NCI-H774 (cell line): Measurements from ENCODE around the gene ADPRHL1.

ENCODE experiments used
- DNase-seq: peaks from one replicate; lab custom pipeline; 2025; lab: John Stamatoyannopoulos, UW

Gene ADPRHL1

DNA sequence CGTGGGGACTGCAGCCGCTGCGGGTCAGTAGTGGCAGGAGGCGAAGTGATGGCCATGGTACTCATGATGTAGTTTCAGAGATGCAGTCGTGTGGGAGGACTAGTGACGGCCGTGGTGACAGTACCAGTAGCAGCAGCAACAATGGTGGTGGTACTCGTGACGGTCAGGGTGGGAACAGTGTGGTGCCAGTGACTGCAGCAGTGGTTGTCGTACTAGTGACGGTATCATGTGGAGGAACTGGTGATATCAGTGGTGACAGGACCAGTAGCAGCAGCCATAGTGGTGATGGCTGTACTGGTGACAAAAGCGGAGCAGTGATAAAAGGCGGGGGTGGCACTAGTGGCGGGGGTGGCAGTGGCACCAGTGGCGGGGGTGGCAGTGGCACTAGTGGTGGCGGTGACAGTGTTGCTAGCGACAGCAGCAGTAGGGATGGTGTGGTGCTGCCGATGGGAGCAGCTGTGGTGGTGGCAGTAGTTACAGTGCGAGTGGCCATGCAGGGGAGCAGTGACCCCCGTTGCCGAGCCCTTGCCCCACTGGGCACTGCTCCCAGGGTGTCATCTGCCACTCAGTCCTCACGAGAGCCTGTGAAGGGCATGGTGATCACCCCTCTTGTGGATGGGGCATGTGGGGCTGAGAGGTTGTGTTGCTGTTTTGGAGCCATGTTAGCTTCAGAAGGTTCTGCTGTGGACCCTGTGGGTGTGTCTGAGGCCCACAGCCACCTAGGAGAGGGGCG lies 22.7 kb downstream of the ADPRHL1 start:
- no peak for DNase-seq

DNA sequence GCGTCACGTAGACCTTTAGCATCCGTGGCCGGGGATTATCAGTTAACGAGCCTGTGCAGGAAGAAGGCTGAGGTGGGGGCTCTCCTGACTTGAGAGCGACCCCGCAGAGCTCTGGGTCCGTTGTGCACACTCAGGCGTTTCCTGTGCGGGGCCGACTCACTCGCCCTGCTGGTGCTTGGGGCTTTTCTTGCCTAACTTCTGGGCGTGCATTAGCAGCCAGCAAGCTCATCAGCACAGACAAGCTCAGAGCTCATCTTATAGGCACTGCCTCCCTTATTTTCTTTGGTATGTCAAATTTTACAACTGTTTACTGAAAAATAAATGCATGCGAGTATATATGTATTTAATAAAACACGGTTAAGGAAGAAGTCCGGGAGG lies 23.7 kb downstream of the ADPRHL1 start:
- no peak for DNase-seq

DNA sequence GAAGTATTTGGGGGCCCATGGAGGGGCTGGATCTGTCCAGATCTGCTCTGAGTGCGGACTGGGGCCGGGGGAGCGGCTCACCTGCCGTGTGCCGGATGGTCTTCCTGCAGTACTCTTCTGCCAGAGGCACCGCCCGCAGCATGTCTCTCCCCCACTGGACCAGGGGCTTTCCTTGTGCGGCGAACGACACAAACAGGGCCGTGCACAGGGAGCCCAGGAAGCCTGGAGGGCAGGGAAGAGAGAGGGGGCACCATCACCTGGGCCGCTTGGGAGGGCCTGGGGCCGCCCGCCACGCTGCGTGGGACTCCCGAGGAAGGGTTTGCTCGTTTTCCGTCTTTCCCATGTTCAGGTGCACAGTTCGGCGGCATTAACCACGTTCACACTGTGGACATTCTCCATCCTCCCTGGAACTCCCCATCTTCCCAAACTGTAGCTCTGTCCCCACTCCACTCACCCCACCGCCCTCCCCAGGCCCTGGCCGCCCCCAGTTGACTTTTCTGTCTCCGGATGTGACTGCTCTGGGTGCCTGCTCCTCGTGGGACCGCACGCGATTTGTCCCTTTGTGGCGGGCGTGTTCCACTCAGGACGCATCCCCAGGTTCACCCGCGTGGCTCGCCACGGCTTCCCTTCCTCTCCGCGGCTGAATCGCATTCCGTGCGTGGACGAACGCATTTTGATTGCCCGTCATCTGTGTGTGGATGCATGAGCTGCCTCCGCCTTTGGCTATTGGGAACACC lies 24.2 kb downstream of the ADPRHL1 start:
- no peak for DNase-seq

DNA sequence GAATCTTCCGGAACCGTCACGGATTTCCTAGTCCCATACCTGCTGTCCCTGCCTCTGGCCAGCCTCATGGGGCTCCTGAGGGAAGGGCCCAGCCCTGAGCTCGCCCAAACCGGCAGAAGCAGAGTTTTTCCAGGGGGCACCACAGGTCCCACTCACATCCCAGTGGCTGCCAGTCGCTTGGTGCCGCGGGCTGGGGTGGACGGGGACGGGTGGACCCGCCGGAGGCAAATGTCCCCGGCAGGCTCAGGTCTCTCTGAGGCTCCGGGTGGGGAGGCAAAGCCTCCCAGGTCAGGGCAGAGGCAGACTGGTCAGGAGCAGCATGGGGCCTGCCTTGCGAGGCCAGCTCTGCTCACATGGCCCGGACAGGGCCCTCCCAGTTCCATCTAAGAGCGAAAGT lies 24.8 kb downstream of the ADPRHL1 start:
- no peak for DNase-seq

DNA sequence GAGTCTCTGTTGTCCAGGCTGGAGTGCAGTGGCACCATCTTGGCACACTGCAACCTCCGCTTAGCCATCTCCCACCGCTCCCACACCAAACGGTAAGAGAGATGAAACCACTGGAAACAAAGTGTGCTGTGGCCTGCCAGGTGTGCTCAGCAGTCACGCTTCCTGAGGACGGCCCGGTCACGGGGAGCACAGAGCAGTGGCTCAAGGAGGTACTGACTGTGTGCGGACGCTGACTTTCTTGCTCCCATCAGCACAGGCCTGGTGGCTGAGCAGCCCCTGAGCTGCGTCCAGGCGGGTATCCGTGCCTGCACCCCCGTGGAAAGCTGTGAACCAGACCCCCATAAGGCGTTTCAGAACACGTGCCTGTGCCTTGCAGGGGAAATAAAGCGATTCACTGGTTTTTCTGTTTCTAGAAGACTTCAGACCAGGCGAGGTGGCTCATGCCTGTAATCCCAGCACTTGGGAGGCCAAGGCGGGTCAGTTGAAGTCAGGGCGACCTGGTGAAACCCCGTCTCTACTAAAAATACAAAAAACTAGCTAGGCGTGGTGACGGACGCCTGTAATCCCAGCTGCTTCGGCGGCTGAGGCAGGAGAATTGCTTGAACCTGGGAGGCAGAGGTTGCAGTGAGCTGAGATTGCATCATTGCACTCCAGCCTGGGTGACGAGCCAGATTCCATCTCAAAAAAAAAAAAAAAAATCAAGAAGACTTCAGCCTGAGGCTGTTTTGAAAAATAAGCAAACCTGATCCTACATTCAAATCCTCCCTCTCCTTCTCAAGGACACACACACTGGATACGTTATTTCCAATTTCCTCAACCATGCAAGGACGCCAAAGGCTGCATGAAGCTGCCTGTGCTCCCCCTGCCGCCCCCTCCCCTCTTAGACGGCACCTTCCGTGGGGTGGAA lies 25.5 kb downstream of the ADPRHL1 start:
- no peak for DNase-seq

DNA sequence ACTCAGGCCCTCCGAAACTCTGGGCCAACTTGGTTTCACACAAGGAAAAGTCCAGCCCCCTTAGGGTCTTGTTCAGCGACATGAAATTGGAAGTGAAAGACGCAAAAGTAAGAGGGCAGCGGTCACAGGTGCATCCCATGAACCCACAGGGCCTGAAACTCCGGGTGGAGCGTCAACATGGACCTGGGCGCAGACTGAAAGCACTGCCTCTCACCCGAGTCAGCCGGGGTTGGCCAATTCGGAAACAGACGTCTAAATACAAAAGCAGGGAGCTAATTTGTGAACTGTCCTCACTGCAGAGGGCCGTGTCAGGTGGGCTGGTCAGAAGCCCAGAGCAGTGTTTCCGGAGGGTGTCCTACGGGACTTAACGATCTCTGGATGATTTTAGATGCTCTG lies 26.7 kb downstream of the ADPRHL1 start:
- no peak for DNase-seq

DNA sequence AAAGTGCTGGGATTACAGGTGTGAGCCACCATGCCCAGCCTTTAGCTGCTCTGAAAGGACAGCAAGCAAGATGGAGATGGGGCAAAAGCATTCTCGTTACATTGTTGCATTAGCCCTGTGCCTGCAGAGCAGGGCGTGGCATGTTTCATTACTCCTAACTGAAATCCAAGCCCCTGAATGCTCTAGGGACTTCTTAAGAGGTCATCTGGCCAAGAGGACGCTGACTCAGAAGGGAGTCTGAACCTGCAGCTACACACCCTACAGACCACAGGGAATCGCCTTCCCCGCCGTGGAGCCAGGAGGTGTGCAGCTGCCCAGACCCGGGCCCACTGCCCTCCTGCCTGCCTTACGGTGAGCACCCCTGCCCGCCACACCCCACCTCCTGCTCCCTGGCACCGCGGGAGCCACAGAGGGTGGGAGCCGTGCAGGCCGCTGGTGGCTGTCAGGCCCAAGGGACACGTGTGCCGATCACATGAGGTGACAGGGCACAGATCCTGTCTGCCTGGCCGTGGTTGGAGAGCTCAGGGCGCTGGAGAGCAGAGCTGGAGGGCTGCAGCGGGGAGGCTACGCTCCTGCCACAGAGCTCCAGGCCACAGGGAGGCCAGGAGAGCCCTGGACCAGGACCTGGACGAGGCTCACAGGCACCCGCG lies 27.2 kb downstream of the ADPRHL1 start:
- no peak for DNase-seq

DNA sequence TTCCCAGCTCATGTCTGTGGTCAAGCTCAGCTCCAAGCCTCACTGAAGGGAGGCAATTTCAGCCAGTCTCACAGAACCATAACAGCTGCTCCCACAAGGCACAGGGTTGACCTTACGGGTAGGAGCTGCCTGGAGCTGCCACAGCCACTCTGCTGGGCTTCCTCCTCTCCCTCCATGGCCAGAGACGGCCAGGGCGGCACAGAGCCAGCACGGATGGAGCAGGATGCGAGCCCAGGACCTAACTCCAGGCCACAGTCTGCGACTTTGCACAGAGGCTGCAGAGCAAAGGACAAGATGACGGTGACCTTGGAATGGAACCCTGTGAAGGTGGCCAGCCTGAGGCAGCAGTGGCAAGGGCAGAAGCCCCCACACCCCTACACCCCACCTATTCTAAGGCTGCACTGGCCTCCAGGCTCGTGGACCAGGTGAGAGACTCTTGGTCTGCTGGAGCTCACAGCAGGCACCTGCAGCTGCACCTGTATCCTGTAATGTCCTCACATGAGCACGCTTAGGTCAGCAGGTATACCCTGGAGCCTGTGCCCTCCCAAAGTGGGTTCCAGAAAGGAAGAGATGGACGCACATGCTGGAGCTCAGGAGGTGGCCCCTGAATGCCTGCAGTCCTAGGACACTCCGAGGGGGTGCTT lies 29.6 kb downstream of the ADPRHL1 start:
- DNase-seq, result no peak

DNA sequence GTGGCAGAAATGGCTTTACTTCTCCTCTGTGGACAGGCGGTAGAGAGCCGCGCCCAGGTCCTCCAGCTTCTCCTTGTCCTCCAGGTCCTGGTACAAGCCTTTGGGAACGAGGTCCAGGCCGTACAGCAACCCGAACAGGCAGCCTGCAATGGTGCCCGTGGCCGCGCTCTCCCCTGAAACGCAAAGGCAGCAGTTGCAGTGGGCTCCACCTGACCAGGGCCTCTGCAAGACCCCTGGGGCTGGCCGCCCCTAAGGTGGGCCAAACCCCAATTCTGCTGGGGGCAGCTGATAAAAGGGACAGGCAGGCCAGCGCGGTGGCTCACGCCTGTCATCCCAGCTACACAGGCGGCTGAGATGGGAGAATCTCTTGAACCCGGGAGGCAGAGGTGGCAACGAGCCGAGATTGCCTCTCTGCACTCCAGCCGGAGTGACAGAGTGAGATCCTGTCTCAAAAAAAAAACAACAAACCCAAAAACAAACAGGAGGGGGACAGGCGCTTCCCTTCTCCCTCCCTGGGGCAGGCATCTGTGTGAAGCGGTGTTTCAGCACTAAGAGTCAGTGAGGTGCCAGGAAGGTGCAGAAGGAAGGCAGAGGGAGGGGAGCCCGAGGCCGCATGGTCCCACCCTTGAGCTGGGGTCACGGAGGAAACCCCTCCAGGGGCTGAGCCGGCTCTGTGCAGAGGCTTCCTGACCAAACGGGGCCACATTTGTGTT lies 30.3 kb downstream of the ADPRHL1 start:
- no peak for DNase-seq

DNA sequence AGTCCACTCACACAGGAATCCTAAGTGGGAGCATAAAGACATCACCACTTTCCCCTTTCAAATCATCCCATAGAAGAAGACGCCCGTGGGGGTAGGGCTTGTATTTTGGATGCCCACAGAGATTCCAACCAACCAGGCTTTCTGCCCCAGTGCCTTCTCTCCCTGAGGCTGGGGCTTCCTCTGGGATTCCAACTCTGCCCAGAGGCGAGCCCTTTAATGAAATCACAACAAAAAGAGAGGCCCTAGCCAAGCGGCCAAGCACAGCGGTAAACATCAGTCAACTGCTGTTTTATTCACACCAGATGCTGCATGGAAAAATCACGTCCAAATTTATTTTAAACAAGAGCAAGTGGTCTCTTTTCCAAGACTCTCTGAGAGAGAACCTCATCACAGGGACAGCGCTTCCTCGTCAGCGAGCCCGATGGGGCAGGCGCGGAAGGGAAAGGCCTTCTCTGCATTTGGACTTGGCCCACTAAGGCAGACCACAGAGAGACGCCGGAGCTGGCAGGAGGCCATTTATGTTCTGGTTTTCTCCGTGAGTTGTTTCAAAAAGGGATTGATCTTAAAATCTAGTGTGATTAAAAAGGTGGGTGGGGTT lies 31.5 kb downstream of the ADPRHL1 start:
- DNase-seq, result no peak

DNA sequence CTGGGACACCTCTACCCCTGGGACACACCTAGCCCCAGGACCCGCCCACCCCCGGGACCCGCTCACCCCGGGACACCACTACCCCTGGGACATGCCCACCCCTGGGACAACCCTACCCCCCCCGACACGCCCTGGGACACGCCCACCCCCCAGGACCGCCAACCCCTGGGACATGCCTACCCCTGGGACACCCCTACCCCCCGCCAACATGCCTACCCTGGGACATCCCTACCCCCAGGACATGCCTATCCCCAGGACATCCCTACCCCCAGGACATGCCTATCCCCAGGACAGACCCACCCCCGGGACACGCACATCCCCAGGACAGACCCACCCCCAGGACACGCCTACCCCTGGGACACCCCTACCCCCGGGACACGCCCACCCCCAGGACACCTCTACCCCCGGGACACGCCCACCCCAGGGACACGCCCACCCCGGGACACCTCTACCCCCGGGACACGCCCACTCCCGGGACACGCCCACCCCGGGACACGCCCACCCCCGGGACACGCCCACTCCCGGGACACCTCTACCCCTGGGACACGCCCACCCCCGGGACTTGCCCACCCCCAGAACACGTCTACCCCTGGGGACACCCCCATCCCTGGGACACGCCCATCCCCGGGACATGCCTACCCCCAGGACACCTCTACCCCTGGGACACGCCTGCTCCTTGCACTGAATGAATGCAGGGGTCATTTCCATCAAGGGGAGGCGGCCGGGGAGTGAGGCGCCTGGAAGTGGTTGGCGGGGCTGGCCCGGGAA lies 32.3 kb downstream of the ADPRHL1 start:
- no peak for DNase-seq

DNA sequence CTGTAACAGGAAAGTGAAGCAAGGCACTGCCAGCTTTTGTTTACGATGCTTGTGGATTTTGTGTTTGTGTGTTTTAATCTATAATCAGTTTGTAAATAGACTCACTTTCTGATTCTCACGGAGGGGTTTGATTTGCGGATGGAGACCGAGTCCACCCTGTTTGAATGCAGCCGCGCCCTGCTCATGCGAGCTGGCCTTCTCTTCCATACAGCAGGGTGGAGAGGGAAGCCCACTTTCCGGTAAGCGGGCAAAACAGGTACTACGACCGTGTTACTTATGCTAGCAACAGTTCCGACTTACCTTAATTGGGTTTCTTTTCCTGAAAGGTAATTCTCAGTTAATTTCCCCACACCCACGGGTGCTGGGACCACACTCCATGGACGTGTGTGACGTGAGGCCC lies 33.1 kb downstream of the ADPRHL1 start:
- no peak for DNase-seq

DNA sequence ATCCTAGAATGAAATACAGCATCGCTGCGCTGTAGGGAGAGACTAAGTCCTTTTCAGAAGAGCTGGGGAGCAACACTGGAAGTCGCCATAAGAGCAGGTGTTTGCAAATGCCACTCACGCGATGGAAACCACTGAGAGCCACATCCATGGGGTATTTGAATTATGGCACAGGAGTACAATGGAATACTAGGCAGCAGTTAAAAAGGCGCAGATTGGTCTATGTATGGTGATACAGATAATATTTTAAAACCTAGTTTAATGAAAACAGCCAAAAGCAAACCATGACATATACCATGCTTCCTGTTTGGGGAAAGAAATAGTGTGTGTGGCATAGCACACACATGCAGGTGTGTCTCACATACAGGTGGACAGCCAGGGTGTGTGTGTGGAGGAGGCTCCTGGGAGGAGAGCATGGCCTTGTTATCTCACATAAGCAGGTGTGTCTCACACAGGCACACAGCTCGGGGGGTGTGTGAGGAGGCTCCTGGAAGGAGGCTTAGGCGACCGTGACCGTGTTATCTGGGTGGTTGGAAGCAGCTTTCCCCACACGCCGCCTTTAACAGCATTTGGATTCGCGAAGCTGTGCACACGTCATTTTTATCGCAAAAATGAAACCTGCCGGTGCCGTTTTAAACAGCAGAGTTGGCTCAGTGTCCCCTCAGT lies 33.6 kb downstream of the ADPRHL1 start:
- no peak for DNase-seq

DNA sequence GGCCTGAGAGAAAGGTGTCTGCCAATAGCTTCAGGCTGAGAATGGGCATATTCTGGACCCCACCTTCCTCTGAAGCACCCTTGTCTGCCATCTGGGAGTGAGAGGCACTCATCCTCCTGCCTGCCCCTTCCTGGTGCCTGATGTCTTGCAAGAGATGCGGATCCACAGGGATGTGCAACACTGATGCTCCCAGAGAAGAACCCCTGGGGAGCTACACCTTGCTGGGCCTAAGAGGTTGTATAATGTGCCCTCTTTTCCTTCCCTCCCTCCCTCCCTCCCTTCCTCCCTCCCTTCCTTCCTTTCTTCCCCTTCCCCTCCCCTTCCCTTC lies 34.6 kb downstream of the ADPRHL1 start:
- DNase-seq, result no peak

DNA sequence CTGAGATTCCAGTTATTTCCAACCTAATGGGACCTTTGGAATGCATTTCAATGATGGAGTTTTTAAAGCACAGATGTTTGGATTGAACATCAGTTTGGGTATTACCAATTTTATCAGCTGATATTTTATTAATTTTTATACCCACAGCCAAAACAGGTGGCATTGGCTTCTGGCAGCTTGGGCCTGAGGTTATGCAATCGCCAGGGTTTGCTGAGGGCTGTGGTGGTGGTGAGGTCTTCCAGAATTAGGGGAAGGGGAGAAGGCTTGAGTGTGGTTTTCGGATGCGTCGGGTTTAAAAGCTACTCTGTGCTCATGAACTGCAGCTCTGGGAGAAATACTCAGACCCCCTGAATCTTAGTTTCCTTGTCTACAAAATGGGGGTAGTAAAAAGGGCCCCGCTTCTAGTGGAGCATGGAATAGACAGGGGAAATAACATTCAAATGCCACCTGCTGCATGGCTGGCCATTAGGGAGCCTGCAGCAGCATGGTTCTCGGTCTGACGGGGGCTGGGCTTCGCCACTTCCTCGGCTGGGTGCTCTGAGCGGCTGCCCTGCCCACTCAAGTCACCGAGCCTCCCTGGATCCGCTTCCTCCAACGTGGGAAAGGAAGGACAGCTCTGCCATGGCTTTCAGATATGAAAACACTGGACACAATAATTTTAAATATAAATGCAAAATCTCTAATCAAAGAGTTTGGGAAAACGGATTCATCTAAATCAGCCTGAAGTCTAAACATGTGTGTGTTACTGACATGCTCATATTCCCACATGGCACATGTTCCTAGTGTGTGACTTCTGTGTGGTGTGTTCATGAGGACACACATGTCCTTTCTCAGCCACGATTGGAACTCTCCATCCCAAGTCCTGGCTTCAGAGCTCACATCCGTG lies 35.2 kb downstream of the ADPRHL1 start:
- DNase-seq, result no peak

DNA sequence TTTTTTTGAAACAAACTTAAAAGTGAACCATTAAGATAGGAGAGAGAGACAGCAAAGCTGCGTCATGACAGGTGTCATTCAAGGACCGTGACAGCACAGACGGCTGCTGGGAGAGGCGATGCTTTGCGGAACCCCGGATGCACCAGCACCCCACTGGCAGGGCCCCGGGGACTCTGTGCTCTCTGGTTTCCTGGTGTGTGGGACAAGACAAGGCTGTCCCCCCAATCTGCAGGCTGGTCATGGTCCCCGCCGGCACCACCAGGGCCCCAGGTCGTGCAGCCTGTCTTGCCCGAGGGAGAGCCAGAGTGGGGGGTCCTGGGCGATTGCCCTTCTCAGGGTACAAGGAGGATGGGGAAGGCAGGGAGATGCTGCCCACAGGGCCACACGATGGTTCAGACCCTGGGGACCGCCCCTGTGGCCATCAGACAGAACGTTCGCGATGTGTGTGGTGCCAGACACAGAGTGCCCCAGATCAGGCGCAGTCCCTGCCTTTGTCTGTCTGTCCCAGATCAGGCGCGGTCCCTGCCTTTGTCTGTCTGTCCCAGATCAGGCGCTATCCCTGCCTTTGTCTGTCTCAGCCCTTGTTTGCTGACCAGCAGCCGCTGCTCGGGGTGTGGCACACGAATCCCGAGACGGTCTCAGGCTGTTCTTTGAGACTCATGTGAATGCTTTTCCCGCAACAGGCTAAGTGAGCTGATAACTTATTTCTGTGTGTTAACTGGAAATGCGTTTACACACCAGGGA lies 36.1 kb downstream of the ADPRHL1 start:
- DNase-seq, result no peak

DNA sequence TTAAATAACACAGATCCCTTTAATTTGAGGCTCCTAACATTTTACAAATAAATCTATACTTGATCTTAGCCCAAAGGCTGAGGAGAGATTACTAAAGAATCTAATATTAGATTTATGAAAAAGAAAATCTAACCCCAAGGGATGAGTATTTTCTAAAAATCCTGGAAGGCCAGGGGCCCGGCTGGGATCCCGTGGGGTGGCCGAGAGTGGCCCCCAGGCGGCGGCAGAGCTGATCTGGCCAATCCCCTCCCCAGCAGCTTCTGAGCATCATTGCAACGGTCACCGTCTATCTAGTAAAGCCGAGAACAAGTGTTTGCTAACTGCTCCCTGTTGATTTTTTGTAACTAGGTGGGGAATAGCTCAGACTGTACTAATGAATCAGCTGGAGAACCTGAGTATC lies 37.5 kb downstream of the ADPRHL1 start:
- DNase-seq, result no peak

DNA sequence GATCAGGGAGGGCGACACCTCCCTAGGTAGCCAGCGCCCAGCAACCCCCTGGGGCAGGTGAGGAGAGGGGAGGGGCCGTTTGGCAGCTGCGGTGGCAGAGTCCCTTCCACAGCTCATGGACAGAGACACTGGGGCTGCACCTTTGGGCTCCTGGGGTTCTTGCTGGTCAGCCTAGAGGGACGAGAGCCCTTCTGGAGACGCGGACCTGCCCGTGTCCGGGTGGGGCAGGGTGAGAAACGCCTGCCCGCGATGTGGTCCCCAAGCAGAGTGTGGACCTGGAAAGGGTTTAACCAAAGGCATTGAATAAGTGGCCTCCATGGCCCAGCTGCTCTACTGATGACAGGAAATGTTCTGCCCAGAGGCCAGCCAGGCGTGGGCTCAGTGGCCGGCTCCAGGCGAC lies 38.3 kb downstream of the ADPRHL1 start:
- DNase-seq, result no peak
